Middle frontal gyrus (tissue), 1 donor: ENCODE results near the gene MPZL3.
"Not testable (repeated sequence)": the region's sequence is repeated elsewhere in the genome, so short reads cannot be mapped to it uniquely, and the experiment has no call there.

Experiments
- DNase-seq: peaks from one replicate; pipeline ENCODE4 v3.0.0-alpha.2; 2015; ENCODE audit warnings: low spot score; ENCODE audit errors: extremely low spot score

The MPZL3 gene

DNA sequence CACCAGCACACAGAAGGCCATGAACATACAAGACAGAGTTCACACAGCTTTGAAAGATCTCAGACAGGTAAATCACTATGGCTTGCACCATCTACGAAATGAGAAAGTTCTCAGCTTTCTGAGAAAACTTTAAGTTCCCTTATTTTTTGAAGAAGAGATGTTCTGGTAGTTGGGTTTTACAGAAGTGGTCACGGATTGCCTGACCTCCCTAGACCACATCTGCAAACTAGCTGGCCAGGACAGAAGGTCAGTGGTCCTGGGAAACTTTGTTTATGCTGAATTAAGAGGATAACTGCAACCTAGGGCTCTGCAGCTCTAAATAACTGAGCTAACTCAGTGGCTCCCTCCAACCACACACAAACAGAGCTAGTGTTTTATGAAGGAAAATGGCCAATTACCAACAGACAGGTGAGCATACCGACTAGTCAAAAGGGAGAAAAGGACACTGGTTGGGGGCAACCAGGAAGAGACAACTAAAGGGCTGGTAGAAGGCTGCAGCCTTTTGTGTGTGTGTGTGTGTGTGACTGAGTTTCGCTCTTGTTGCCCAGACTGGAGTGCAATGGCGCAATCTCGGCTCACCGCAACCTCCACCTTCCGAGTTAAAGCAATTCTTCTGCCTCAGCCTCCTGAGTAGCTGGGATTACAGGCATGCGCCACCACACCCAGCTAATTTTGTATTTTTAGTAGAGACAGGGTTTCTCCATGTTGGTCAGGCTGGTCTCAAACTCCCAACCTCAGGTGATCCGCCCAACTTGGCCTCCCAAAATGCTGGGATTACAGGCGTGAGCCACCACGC, 67.2 kb downstream of the MPZL3 start:
- no peak for DNase-seq

DNA sequence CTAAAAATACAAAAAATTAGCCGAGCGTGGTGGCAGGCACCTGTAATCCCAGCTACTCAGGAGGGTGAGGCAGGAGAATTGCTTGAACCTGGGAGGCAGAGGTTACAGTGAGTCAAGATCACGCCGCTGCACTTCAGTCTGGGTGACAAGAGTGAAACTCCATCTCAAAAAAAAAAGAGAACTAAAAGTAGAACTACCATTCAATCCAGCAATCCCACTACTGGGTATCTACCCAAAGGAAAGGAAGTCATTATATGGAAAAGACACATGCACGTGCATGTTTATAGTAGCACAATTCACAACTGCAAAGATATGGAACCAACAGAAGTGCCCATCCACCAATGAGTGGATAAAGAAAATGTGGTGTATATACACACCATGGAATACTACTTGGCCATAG, 68.5 kb downstream of the MPZL3 start:
- DNase-seq, result not testable (repeated sequence)

GRCh38 chr11:118180300-118180703, 71.9 kb downstream of the MPZL3 start:
- DNase-seq, result peak; percentile 81

GRCh38 chr11:118176778-118177134, 75.4 kb downstream of the MPZL3 start:
- DNase-seq, result no peak
